Type B pancreatic cell (in vitro differentiated cells): ENCODE data around the gene GPHN. TPM values are rescaled to one million over a fixed set of nuclear protein-coding genes. Genes with fewer than 3 reads are reported as not detected.

Source experiments
- DNase-seq: peaks from one replicate; pipeline ENCODE4 v3.0.0; 2021; ENCODE audit warnings: mixed read lengths; ENCODE audit not compliant: unreplicated experiment; ENCODE audit errors: extremely low spot score
- H3K27ac Mint-ChIP-seq: 2 replicates; pipeline ENCODE4 v1.8.0; 2021; ENCODE audit warnings: mild to moderate bottlenecking, mixed read lengths
- H3K27me3 Mint-ChIP-seq: 2 replicates; pipeline ENCODE4 v1.8.0; 2021; ENCODE audit warnings: mixed read lengths
- H3K36me3 Mint-ChIP-seq: 2 replicates; pipeline ENCODE4 v1.8.0; 2021; ENCODE audit warnings: mixed read lengths
- H3K4me1 Mint-ChIP-seq: one replicate; pipeline ENCODE4 v1.8.0; 2021; ENCODE audit warnings: mixed read lengths; ENCODE audit not compliant: unreplicated experiment
- H3K4me3 Mint-ChIP-seq: 2 replicates; pipeline ENCODE4 v1.8.0; 2021; ENCODE audit warnings: mild to moderate bottlenecking, mixed read lengths
- H3K9me3 Mint-ChIP-seq: 2 replicates; pipeline ENCODE4 v1.8.0; 2021; ENCODE audit warnings: mixed read lengths
- CTCF ChIP-seq: fragments of 200-600 bp; sonication (generic); conservative IDR thresholded peaks from 2 replicates; pipeline ENCODE4 v1.5.0; 2021; ENCODE audit warnings: antibody characterized with exemption, mild to moderate bottlenecking
- total RNA-seq: library from RNA; stranded (reverse); gene quantifications from 2 replicates; pipeline ENCODE4 v1.2.1, GENCODE V29; 2021; ENCODE audit warnings: low replicate concordance

The GPHN gene
- total RNA-seq, 1 donor from 2014 or later = 38.9 TPM

GRCh38 chr14:67010602-67011001, 502.7 kb downstream of the GPHN start:
- Mint-ChIP-seq H3K27ac (no peak overlapping the region), H3K9me3 (no peaks in the 10 kb centered on the region), H3K36me3 (no peaks in the 10 kb centered on the region), H3K4me1 (no peaks in the 10 kb centered on the region), H3K4me3 (no peak overlapping the region), H3K27me3 (no peaks in the 10 kb centered on the region)
- TF ChIP-seq CTCF = no peak
- DNase-seq = no peak

- Mint-ChIP-seq H3K36me3 (no peaks in the 10 kb centered on the region), H3K9me3 (no peaks in the 10 kb centered on the region), H3K4me3 (no peak overlapping the region), H3K27ac (no peak overlapping the region), H3K4me1 (no peaks in the 10 kb centered on the region), H3K27me3 (no peaks in the 10 kb centered on the region)
- no peak for DNase-seq
- no peak for TF ChIP-seq CTCF
Observed at GRCh38 chr14:67016856-67017255, 508.9 kb downstream of the GPHN start.

GRCh38 chr14:67018720-67019119, 510.8 kb downstream of the GPHN start:
- H3K9me3 Mint-ChIP-seq = no peaks in the 10 kb centered on the region
- no peak for TF ChIP-seq CTCF
- no peak overlapping the region for H3K27ac Mint-ChIP-seq
- H3K4me1 Mint-ChIP-seq = no peaks in the 10 kb centered on the region
- H3K36me3 Mint-ChIP-seq = no peaks in the 10 kb centered on the region
- DNase-seq = no peak
- no peaks in the 10 kb centered on the region for H3K27me3 Mint-ChIP-seq
- H3K4me3 Mint-ChIP-seq = no peak overlapping the region

- Mint-ChIP-seq H3K27ac (no peak overlapping the region), H3K36me3 (peaks cover 5% of the 10 kb centered on the region), H3K4me3 (no peak overlapping the region), H3K4me1 (no peaks in the 10 kb centered on the region), H3K9me3 (no peaks in the 10 kb centered on the region), H3K27me3 (no peaks in the 10 kb centered on the region)
- TF ChIP-seq CTCF = no peak
- DNase-seq = no peak
Observed at GRCh38 chr14:67019796-67020195, 511.8 kb downstream of the GPHN start.

- no peak for TF ChIP-seq CTCF
- Mint-ChIP-seq H3K27ac (no peak overlapping the region), H3K9me3 (peaks cover 5% of the 10 kb centered on the region), H3K27me3 (no peaks in the 10 kb centered on the region), H3K4me3 (no peak overlapping the region), H3K36me3 (peaks cover 4% of the 10 kb centered on the region), H3K4me1 (no peaks in the 10 kb centered on the region)
- no peak for DNase-seq
Observed at GRCh38 chr14:67031920-67032774, 524.2 kb downstream of the GPHN start.
